ENCODE results near the gene EIF5A.
"Not testable (repeated sequence)": the region's sequence is repeated elsewhere in the genome, so short reads cannot be mapped to it uniquely, and the experiment has no call there.

Gene EIF5A

GRCh38 chr17:7329374-7329996, 22.1 kb downstream of the EIF5A start:
- peak; percentile 91 for DNase-seq (ENCODE audit: extremely low read depth in 1 of 2, low read depth in 1 of 2)

DNA sequence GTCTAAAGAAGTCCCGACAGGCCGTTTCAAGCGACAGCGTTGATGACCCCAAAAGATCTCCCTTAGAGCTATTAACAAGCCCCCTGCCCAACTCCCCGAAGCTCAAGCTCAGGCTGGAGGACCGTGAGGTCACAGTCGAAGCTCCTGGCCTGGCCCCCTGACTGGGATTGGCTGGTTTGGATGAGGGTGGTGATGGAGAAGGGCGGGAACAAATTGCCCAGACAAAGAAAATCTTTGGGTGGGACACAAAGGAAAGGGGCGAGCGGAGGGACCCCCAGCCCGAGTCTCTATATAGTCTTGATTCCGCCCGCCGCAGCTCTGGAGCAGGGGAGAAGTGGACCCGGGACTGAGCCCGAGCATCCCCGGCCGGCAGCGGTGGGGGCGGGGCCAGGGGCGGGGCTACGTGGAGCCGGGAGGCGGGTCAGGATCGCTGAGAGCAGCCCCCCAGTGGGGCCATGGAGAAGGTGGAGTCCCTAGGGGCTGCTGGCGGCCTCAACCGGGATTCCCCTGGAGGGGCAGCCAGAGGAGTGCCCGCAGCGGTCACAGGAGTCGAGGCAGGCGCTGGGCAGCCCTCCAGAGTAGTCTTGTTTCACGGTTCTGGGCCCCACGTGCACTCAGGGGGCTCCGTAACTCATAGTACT, 22.7 kb downstream of the EIF5A start:
- DNase-seq (ENCODE audit: extremely low read depth in 1 of 2, low read depth in 1 of 2), result peak in 1 of 2 donors; percentile 64

DNA sequence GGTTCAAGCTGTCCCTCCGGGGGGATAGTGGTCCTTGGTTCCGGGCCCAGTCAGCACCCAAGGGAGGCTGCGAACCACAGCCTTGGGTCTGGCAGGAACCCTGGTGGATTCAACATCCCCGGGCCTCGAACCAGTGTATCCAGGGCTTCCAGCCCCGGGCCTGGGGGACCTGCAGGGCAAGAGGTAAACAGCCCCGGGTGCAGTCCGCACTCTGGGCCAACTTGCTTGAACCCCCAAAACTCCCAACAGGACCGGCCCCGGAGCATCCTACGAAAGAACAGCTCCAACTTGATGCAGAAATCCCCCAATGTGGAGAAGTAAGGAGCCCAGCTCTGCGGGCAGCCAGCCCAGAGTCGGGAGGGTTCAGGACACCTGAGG, 23.2 kb downstream of the EIF5A start:
- DNase-seq (ENCODE audit: extremely low read depth in 1 of 2, low read depth in 1 of 2), result no peak

GRCh38 chr17:7332111-7332510, 24.7 kb downstream of the EIF5A start:
- no peak for DNase-seq (ENCODE audit: extremely low read depth in 1 of 2, low read depth in 1 of 2)

GRCh38 chr17:7332600-7333069, 25.2 kb downstream of the EIF5A start:
- not testable (repeated sequence) for DNase-seq (ENCODE audit: extremely low read depth in 1 of 2, low read depth in 1 of 2)

DNA sequence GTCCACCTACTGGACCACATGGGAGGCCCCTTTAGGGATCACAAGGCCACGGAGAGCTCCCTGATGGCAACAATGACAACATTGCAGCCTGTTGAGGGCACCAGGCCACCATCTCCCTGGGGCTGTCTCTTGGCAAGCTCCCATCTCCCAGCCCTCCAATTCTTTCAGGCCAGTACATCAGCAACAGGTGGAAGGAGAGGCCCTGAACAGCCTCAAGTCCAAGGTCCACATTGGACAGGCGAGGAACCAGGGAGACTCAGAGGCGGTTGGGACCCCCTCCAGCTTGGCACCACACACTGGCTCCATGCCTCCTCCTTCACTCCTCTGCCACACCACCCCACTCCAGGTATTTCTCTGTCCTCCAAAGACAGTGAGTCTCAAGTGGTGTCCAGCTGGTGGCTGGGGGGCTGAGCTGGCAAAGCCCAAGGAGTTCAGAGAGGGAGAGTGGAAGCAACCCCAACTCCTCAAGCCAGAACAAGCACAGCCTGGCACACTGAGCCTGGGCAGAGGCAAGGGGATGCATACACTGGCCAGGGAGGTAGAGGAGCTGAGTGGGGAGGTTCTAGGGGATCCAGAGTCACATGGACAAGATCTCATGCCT, 27.6 kb downstream of the EIF5A start:
- no peak for DNase-seq (ENCODE audit: extremely low read depth in 1 of 2, low read depth in 1 of 2)

- not testable (repeated sequence) for DNase-seq (ENCODE audit: extremely low read depth in 1 of 2, low read depth in 1 of 2)
Measured at GRCh38 chr17:7335765-7336164, 28.3 kb downstream of the EIF5A start.

DNA sequence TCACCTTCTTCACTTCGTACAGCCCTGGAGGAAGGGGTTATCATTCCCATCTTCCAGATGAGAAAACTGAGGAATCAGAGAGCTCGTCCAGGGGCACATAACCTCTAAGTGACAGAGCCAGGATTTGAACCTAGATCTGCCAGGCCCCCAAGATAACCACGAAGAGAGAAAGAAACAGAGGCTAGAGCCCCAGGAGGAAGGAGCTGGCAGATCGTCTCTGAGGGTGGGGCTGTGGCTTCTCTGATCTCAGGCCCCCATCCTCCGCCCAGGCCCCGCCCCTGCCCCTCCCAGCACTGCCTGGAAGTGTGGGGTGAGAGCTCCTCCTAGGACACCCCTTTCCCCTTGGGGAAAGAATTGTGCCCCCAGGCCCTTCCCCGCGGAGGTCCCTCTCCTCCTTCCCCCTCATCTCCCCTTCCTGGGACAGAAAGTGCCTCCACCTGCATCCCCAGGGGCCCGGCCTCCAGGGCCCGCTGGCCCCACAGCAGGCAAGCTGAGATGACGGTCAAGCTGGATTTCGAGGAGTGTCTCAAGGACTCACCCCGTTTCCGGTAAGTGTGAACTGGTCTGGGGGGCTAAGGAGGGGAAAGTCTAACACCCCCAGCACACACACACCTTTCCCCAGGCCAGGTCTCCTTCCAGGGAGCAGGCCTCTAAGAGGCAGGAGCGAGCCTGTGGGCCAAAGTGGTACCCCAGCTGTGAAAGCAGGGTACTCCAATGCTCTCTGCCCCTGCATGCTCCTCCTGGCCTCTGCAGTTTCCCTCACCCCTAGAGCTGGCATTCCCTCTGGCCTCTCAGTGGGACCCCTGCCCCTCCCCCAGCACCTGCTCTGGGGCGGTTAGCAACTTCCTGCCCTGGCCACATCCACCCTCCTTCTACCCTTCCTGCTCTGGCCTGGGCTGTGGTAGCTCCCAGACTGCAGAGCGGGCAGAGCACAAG, 29.1 kb downstream of the EIF5A start, which contains the start of gene ACAP1:
TSS of gene ACAP1 (plus strand) at position 290 of the 936 bp plus-strand sequence. CDS start at position 496, 206 bp downstream.
- DNase-seq (ENCODE audit: extremely low read depth in 1 of 2, low read depth in 1 of 2), result peak; percentile 70 to 81

GRCh38 chr17:7337600-7337999, 30.2 kb downstream of the EIF5A start:
- DNase-seq (ENCODE audit: extremely low read depth in 1 of 2, low read depth in 1 of 2), result not testable (repeated sequence)

DNA sequence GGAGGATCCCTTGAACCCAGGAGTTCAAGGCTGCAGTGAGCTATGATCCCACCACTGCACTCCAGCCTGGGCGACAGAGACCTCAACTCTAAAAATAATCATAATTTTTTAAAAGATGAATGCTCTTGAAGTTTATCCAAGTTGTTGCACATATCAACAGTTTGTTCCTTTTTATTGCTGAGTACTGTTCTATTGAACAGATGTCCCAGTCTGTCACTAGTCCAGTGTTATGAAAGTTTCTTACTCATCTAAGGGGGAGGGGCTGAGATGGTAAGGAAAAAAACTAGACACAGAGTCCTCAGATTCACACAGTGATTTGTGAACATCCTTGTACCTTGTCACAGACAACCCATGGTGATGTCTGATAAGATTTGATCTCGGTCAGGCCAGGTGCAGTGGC, 32.8 kb downstream of the EIF5A start:
- DNase-seq (ENCODE audit: extremely low read depth in 1 of 2, low read depth in 1 of 2), result no peak

GRCh38 chr17:7341842-7342241, 34.4 kb downstream of the EIF5A start:
- no peak for DNase-seq (ENCODE audit: extremely low read depth in 1 of 2, low read depth in 1 of 2)

GRCh38 chr17:7343250-7343649, 35.8 kb downstream of the EIF5A start:
- no peak for DNase-seq (ENCODE audit: extremely low read depth in 1 of 2, low read depth in 1 of 2)

DNA sequence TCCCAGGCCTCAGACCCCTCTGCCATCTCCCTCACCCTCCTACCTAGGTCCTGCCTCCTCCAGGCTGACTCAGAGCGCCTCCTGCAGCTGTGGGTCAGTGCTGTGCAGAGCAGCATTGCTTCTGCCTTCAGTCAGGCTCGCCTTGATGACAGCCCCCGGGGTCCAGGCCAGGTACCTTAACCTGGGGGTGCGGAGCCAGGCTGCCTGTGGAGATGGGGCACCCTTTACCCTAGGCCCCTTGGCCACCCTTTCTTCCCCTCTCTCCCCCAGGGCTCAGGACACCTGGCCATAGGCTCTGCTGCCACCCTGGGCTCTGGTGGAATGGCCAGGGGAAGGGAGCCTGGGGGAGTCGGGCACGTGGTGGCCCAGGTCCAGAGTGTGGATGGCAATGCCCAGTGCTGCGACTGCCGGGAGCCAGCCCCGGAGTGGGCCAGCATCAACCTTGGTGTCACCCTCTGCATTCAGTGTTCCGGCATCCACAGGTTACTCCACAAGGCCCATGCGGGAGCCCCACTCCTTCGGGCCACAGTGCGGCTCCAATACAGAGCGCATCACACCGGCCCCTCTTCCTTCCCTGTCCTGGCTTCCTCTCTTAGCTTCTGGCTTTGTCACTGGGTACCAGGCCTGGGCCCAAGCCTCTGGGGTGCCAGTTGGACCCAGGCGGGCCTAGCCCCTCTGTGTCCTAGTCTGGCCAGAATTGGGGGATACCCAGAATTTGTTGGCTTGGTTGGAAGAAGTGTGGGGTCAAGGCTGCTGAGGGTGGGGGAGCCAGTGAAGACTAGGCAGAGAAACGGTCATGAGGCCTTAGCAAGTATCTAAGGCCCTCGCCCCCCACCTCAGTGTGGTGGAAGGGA, 39.6 kb downstream of the EIF5A start:
- DNase-seq (ENCODE audit: extremely low read depth in 1 of 2, low read depth in 1 of 2), result no peak

DNA sequence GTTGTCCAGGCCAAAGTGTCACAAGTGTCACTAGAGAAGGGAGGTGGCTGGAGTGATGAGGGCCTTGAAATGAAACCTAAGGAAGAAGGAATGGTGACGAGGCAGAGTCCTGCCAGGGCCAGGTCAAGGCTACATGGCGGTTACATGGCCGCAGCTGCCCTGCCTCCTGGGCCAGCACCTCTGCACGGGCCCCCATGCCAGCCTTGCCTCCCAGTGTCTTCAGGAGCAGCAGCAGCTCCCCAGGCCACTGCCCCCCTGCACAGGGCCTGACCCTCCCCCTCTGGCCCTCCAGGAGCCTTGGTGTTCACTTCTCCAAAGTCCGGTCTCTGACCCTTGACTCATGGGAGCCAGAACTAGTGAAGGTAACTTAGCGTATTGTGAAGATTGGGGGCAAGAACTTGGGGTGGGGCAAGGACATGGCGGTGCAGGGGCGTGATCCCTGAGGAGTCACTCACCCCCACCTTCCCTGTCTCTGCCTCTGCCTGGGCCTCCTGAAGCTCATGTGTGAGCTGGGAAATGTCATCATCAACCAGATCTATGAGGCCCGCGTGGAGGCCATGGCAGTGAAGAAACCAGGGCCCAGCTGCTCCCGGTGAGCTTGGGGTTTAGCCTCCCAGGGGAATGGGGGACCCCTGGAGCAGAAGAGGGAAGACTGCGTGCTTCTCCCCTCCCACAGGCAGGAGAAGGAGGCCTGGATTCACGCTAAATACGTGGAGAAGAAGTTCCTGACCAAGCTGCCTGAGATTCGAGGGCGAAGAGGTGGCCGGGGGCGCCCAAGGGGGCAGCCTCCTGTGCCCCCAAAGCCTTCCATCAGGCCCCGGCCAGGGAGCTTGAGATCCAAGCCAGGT, 40.4 kb downstream of the EIF5A start:
- DNase-seq (ENCODE audit: extremely low read depth in 1 of 2, low read depth in 1 of 2), result no peak

DNA sequence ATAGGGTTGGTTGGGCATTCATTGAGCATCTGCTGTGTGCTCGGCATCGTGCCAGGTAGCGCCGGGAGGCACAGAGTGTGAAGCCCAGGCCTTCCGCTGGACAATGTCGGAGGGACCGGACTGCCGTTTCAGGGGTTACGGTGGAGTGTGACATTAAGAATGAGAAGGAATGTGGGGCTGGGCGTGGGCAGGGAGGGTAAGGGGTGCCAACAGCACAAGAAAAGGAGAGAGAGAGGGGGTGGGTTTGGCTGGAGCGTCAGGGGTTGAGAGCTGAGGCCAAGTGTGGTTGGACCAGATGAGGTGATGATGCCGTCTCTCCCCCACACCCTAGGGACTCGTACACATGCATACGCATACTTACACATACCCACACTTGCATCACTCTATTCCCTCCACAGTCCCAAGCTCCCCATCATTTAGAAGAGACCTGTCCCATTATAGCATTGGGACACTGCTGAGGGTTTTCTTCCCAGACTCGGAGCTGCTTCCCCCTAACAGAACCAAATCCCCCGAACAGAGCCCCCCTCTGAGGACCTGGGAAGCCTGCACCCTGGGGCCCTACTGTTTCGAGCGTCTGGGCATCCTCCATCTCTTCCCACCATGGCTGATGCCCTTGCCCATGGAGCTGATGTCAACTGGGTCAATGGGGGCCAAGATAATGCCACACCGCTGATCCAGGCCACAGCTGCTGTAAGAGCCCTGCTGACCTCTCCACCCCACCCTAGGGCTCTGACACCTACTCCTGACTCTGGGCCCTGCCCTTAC, 41.2 kb downstream of the EIF5A start:
- DNase-seq (ENCODE audit: extremely low read depth in 1 of 2, low read depth in 1 of 2), result no peak

DNA sequence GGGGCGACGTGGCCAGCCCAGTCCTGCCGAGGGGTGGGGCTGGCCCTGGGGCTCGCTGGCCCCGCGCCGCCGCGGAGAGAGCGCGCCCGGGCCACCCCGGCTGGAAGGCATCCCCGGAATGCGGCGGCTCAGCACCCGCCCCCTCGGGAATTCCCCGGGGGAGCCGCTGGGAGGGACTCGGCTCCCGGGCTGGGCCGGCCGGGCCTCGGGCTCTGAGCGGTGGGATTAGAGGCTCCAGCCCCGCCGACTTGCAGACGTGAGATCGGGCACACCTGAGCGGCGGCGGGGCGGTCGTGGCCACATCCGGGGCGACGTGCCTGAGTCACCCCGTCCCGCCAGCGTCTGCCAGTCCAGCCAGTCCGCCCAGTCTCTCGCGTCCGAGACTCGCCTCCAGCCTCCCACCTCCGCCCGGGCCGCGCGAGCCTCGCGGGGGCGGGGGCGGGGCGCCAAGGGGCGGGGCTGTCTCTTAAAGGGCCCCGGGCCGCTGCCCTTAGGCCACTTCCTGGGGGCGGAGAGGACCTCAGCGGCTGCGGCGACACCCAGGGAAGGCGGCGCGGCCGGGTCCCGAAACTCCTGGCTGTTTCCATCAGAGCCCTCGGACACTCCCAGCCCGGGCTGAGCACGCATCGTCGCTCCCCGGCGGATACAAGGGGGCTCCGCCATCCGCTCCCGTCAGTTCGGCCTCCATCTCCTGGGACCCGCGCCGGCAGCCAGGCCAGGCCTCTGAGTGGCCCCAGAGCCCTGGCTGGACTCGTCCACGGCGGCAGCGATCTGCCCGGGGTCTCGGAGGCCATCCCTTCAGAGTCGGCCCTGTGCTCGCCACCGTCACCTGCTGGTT, 44.5 kb downstream of the EIF5A start, which contains the start of gene KCTD11:
TSS of gene KCTD11 (plus strand) at position 498 of the 838 bp plus-strand sequence.
- peak; percentile 43 to 62 for DNase-seq (ENCODE audit: extremely low read depth in 1 of 2, low read depth in 1 of 2)

DNA sequence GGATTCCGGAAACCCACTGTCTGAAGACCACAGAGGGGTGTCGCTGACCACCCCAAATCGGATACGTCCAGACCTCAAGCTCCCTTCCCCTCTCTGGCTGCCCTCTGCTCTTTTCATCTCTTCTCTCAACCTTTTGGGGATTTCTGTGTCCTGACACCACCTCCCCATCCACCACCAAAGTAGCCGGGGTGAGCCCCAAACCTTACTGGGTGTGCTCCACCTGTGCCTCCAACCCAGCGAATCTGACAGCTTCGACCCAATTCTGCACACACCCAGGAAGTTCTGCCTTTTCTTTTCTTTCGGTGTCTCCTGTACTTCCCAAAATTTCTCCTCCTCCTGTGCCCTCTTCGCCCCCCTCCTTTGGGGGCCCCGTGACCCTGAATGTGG, 45.1 kb downstream of the EIF5A start:
- no peak for DNase-seq (ENCODE audit: extremely low read depth in 1 of 2, low read depth in 1 of 2)
